Left lung (tissue), 10 donors: ENCODE results near the gene CHURC1. TPM values are rescaled to one million over a fixed set of nuclear protein-coding genes. Genes with fewer than 3 reads are reported as not detected.
A peak's percentile ranks its signal among the peaks of the same experiment; 100 is the strongest.

Experiments used
- ATAC-seq: fragments of 200-7000 bp; cut with Tn5 transposase; one replicate; pipeline ENCODE4 v1.9.1; 2020; ENCODE audit warnings: moderate library complexity
- DNase-seq, 4 donors: peaks; one replicate each; pipeline ENCODE4 v3.0.0-alpha.2; 2013 to 2020
- H3K27ac ChIP-seq, 2 donors: fragments of 200-600 bp; sonication (generic) in 1 of 2; one replicate each; pipeline versions ENCODE4 v1.5.0 to v1.8.0; 2020 to 2021
- H3K27me3 ChIP-seq, 2 donors: fragments of 200-600 bp; sonication (generic) in 1 of 2; one replicate each; pipeline versions ENCODE4 v1.5.0 to v1.8.0; 2020 to 2021
- H3K36me3 ChIP-seq, 2 donors: fragments of 200-600 bp; sonication (generic) in 1 of 2; one replicate each; pipeline versions ENCODE4 v1.5.0 to v1.8.0; 2020 to 2021
- H3K4me1 ChIP-seq, 2 donors: fragments of 200-600 bp; one replicate each; pipeline ENCODE4 v1.8.0; 2021
- H3K4me3 ChIP-seq, 2 donors: fragments of 200-600 bp; sonication (generic) in 1 of 2; one replicate each; pipeline versions ENCODE4 v1.5.0 to v1.8.0; 2020 to 2021; ENCODE audit warnings: mild to moderate bottlenecking in 1 of 2
- H3K9me3 ChIP-seq, 2 donors: fragments of 200-600 bp; sonication (generic) in 1 of 2; one replicate each; pipeline versions ENCODE4 v1.5.0 to v1.8.0; 2020 to 2021
- intact Hi-C, 2 donors: fragments of 100-400 bp; cut with DNase I; formaldehyde crosslinking; loops; one replicate each; pipeline versions ENCODE4 v1.11.2 to v1.14.2; 2022
- polyA plus RNA-seq, 6 donors: library from polyadenylated mRNA; unstranded; fragments of 120-200 nt; gene quantifications; one replicate each; pipeline ENCODE4 v1.2.1, GENCODE V29; 2013; ENCODE audit not compliant: insufficient read length in 6 of 6
- total RNA-seq, 2 donors: library from RNA; stranded (reverse); fragmentation: NEBNext Ultra II Directional; extraction: Animal tissue kit (Norgen Biotek cat#: 25700); gene quantifications; one replicate each; pipeline ENCODE4 v1.2.1, GENCODE V29; 2021
- TF ChIP-seq, protein P1 (sequence below), 2 donors: fragments of 200-600 bp; sonication (generic) in 1 of 2; IDR thresholded peaks; one replicate each; pipeline versions ENCODE4 v1.5.0 to v1.8.0; 2021; ENCODE audit warnings: antibody characterized with exemption in 2 of 2
- donor health status: DM: no; HTN: yes; CAD: no.
- donor health status: DM: no; HTN: no; CAD: no.

Gene CHURC1
- total and polyA plus RNA-seq, 8 donors, result 46.8 to 70.2 (median 58.9) TPM

DNA sequence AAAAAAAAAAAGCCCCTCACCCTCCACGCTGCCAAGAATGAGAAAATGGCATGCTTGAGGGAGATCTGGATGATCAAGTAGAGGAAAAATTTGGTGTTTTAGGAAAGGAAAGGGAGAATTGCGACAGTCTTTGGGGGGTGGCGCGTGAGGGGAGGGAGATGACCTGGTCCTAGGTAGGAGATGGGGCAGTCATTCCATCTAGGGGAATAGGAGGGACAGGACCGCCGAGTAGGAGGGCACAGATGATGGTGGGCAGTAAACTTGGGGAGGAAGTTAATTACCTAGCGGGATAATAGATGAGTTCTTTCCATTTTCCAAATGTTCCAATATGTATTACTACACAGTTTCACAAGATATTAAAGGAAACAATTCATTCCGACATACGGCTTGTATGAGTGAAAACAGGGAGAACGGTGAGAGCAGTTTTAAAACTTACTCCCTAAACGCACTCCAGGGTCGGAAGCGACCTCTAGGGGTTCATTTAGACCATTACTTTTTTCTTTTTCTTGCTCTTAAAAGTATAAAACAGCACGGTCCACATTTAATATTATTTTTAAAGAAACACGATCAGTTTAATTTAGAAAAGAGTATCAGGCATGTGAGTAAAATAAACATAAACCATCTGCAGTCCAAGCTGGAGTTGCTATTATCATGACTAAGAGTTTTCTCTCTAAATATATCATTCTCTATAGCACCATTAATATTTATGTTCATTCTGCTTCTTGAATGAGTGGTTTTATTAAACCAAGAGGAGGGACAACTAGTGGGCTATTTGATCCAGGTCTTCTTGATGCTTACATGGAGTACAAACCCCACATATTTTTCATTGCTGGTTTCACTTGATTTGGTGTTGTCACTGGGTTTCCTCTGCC lies 69.4 kb downstream of the CHURC1 start:
- intact Hi-C loops, result no loop called here
- H3K27ac ChIP-seq, result no peak overlapping the region
- H3K4me3 ChIP-seq, result peak overlapping the region in 1 of 2 donors; percentile 15
- peak; percentile 6 for ATAC-seq
- H3K9me3 ChIP-seq, result no peaks in the 10 kb centered on the region
- H3K27me3 ChIP-seq, result no peaks in the 10 kb centered on the region
- TF ChIP-seq, protein P1, sequence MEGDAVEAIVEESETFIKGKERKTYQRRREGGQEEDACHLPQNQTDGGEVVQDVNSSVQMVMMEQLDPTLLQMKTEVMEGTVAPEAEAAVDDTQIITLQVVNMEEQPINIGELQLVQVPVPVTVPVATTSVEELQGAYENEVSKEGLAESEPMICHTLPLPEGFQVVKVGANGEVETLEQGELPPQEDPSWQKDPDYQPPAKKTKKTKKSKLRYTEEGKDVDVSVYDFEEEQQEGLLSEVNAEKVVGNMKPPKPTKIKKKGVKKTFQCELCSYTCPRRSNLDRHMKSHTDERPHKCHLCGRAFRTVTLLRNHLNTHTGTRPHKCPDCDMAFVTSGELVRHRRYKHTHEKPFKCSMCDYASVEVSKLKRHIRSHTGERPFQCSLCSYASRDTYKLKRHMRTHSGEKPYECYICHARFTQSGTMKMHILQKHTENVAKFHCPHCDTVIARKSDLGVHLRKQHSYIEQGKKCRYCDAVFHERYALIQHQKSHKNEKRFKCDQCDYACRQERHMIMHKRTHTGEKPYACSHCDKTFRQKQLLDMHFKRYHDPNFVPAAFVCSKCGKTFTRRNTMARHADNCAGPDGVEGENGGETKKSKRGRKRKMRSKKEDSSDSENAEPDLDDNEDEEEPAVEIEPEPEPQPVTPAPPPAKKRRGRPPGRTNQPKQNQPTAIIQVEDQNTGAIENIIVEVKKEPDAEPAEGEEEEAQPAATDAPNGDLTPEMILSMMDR (IDR thresholded peaks at IDR 0.05), result peak; percentile 43 to 60
- H3K4me1 ChIP-seq, result peaks cover 13 to 26% of the 10 kb centered on the region in 2 donors
- peak in 2 of 4 donors; percentile 33 to 69 for DNase-seq
- no peaks in the 10 kb centered on the region for H3K36me3 ChIP-seq

Other genes starting within 250 kb of the CHURC1 start
- gene PLEKHG3, start 210.0 kb upstream of the CHURC1 start, total RNA-seq, result 10 to 100 TPM; 31.9 to 34.3 TPM
- 10 to 100 TPM; 50.8 to 67.3 (median 60.7) TPM for gene PLEKHG3, start 210.0 kb upstream of the CHURC1 start, polyA plus RNA-seq
- gene SPTB, start 34.5 kb upstream of the CHURC1 start, total RNA-seq, result 1 to 10 TPM; 2.3 to 2.6 TPM
- gene SPTB, start 34.5 kb upstream of the CHURC1 start, polyA plus RNA-seq, result 1 to 10 TPM; 2.2 to 4.7 (median 3.7) TPM
- 1 to 10 TPM in 1 of 2 donors, under 1 TPM in 1; 0.82 to 2.8 TPM for gene GPX2, start 28.3 kb downstream of the CHURC1 start, total RNA-seq
- gene GPX2, start 28.3 kb downstream of the CHURC1 start, polyA plus RNA-seq, result 1 to 10 TPM in 2 of 6 donors, under 1 TPM in 4; 0.62 to 1.2 (median 0.83) TPM
- gene RAB15, start 57.9 kb downstream of the CHURC1 start, total RNA-seq, result 10 to 100 TPM; 21.8 to 36.6 TPM
- 10 to 100 TPM; 26.6 to 33.6 (median 30.7) TPM for gene RAB15, start 57.9 kb downstream of the CHURC1 start, polyA plus RNA-seq
- gene FNTB, start 72.4 kb downstream of the CHURC1 start, total RNA-seq, result 10 to 100 TPM; 16.6 to 19.3 TPM
- 10 to 100 TPM; 28.6 to 32.7 (median 30.6) TPM for gene FNTB, start 72.4 kb downstream of the CHURC1 start, polyA plus RNA-seq
- gene MAX, start 188.1 kb downstream of the CHURC1 start, total RNA-seq, result 10 to 100 TPM; 87.2 to 96.5 TPM
- gene MAX, start 188.1 kb downstream of the CHURC1 start, polyA plus RNA-seq, result 10 to 100 TPM; 59.9 to 66.9 (median 61.5) TPM